GM12874 (cell line): ENCODE results near the gene ARHGAP4.

Experiments
- TF ChIP-seq, protein P1 (sequence below): IDR thresholded peaks from 2 replicates; pipeline ENCODE4 v1.5.1; 2011; ENCODE audit warnings: low read depth, mild to moderate bottlenecking, control low read depth, low read length, moderate library complexity; ENCODE audit not compliant: insufficient read depth

The ARHGAP4 gene

DNA sequence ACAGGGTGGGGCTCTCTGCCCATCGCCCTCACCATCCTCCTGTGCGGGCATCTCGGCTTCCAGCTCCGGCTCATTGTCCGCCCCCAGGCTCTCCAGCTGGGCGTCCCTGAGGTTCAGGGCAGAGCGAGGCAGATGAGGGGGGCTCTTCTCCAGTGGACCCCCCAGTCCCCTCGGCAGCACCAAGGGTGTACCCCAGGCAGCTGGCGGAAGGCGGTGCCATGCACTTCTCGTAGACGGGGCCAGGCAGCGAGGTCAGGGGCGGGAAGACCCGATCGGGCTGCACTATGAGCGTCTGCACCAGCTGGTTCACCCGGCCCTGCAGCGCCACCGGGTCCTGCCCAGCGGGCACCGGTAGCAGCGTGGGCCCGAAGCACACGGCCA is 16.1 kb downstream of the ARHGAP4 start:
- TF ChIP-seq, protein P1, sequence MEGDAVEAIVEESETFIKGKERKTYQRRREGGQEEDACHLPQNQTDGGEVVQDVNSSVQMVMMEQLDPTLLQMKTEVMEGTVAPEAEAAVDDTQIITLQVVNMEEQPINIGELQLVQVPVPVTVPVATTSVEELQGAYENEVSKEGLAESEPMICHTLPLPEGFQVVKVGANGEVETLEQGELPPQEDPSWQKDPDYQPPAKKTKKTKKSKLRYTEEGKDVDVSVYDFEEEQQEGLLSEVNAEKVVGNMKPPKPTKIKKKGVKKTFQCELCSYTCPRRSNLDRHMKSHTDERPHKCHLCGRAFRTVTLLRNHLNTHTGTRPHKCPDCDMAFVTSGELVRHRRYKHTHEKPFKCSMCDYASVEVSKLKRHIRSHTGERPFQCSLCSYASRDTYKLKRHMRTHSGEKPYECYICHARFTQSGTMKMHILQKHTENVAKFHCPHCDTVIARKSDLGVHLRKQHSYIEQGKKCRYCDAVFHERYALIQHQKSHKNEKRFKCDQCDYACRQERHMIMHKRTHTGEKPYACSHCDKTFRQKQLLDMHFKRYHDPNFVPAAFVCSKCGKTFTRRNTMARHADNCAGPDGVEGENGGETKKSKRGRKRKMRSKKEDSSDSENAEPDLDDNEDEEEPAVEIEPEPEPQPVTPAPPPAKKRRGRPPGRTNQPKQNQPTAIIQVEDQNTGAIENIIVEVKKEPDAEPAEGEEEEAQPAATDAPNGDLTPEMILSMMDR: no peak

DNA sequence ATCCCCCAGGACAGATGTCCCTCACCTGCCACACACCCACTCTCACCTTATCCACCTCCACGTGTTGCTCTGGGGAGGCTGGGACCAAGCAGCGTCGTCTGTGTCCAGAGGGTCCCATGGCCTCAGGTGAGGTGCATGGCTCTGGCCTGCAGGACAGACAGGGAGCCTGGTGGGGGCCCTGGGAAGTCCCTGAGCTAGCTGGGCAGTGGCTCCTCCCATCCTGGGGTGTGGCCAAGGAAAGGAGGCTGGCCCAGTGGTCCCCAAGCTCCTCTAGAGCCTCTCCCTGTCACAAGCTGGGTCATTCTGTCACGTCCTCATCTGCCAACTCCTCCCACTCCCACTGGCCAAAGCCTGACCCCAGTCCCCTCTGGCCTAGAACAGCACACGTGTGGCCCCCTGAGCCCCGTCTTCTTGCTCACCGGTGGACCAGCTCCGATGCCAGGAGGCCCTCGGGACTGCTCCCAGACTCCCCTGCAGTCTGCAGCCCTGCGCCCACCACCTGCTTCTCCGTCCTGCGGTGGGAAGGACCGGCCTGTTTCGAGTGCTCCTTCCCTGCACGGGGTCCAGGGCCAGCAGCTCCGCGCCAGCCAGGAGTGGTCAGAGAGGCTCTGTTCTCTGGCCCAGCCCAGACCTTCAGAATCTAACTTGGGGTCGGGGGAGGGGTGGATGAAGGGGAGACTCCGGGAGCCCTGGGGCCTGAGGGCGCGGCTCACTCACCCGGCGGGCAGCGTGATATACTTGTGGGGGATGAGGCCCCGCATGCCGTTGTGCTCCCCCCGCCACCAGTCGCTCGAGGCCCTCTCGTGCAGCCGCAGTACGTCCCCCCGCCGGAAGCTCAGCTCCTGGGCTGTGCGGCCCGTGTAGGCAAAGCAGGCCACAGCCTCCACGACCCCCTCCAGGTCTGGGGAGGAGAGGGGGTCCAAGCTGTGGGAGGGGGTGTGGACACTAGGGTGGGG is 16.8 kb downstream of the ARHGAP4 start:
- TF ChIP-seq, protein P1: no peak

DNA sequence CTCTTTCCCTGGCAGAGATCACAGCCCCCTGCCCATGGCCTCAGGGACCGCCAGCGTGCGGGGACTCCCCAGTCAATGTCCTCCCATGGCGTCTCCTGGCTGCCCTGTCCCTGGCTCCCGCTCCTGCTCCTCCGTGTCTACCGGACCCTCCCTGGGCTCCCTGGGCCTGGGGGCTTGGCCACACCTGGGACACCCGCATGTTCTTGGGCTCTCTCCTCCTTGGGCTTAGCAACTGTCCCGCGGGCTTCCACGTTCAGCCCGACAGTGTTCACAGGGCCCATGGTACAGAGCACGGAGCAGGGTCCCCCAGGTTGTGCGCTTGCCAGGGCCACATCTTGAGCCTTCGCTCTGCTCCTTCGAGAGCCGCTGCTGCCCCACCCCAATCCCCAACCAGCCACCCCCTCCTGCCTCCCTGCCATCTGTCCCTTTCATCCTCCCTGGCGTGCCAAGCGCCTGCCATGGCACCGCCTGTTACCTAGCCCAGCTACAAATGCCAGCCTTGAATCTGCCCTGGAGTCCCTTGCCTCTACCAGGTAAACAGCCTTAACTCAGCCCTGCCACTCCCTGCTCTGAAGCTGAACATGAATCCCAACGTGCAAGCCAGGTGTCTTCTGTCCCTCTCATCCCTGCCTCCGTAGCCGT is 17.7 kb downstream of the ARHGAP4 start:
- TF ChIP-seq, protein P1: no peak

DNA sequence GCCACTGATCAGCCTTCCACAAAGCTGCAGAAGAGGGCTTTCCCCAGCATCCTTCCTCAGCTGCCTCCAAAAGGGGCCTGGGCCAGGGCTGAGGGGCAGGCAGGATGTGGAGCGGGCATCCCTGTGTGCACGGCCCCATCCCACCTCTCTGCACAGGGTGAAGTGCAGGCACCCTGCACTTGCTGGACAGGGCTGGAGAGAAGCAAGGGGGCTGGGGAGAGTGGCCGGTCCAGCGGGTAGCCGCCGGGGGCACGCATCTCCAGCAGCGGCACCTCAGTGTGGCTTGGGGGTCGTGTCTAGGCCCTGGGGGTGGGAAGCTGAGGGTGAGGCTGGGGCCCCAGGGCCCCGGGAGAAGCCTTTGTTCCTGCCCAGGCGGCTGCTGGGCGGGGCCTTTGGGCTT is 18.6 kb downstream of the ARHGAP4 start:
- TF ChIP-seq, protein P1: no peak

DNA sequence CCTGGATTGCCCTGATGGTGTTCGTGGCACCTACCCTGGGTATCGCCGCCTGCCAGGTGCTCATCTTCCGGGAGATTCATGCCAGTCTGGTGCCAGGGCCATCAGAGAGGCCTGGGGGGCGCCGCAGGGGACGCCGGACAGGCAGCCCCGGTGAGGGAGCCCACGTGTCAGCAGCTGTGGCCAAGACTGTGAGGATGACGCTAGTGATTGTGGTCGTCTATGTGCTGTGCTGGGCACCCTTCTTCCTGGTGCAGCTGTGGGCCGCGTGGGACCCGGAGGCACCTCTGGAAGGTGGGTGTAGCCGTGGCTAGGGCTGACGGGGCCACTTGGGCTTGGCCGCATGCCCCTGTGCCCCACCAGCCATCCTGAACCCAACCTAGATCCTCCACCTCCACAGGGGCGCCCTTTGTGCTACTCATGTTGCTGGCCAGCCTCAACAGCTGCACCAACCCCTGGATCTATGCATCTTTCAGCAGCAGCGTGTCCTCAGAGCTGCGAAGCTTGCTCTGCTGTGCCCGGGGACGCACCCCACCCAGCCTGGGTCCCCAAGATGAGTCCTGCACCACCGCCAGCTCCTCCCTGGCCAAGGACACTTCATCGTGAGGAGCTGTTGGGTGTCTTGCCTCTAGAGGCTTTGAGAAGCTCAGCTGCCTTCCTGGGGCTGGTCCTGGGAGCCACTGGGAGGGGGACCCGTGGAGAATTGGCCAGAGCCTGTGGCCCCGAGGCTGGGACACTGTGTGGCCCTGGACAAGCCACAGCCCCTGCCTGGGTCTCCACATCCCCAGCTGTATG is 19.7 kb downstream of the ARHGAP4 start:
- TF ChIP-seq, protein P1: no peak

DNA sequence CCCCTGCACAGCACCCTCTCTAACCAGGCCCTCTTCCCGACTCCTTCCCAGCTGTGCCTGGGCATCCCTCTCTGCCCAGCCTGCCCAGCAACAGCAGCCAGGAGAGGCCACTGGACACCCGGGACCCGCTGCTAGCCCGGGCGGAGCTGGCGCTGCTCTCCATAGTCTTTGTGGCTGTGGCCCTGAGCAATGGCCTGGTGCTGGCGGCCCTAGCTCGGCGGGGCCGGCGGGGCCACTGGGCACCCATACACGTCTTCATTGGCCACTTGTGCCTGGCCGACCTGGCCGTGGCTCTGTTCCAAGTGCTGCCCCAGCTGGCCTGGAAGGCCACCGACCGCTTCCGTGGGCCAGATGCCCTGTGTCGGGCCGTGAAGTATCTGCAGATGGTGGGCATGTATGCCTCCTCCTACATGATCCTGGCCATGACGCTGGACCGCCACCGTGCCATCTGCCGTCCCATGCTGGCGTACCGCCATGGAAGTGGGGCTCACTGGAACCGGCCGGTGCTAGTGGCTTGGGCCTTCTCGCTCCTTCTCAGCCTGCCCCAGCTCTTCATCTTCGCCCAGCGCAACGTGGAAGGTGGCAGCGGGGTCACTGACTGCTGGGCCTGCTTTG is 20.5 kb downstream of the ARHGAP4 start:
- TF ChIP-seq, protein P1: no peak
